ENCODE results near the gene LCP2. TPM values are rescaled to one million over a fixed set of nuclear protein-coding genes. Genes with fewer than 3 reads are reported as not detected.
"Not testable (repeated sequence)": the region's sequence is repeated elsewhere in the genome, so short reads cannot be mapped to it uniquely, and the experiment has no call there.

LCP2 gene
- total and polyA plus RNA-seq, 10 of the 15 experiments (the other 5 are each of a cell fraction or from before 2014, with no cell fraction given) = 8.0 to 50.5 (median 20.6) TPM

GRCh38 chr5:170246126-170246870 is 51.3 kb downstream of the LCP2 start (continued):
- TF ChIP-seq BCL3 (IDR thresholded peaks at IDR 0.05; ENCODE audit: borderline replicate concordance, insufficient read depth, low read depth, low read length, poor library complexity, severe bottlenecking) (no peak), PAX8 (IDR thresholded peaks at IDR 0.05) (no peak), SIX5 (IDR thresholded peaks at IDR 0.05; ENCODE audit: low read depth, low read length, severe bottlenecking) (no peak)

DNA sequence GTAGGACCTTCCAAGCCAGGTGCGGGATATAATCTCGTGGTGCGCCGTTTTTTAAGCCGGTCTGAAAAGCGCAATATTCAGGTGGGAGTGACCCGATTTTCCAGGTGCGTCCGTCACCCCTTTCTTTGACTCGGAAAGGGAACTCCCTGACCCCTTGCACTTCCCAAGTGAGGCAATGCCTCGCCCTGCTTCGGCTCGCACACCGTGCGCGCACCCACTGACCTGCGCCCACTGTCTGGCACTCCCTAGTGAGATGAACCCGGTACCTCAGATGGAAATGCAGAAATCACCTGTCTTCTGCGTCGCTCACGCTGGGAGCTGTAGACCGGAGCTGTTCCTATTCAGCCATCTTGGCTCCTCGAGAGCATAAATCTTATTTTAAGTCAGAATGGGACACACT is 52.1 kb downstream of the LCP2 start:
- SMC1A ChIA-PET (ENCODE audit: uncharacterized antibody, unreplicated experiment); H3K4me2 ChIP-seq (ENCODE audit: control insufficient read depth, insufficient read depth); H2AFZ ChIP-seq (ENCODE audit: control insufficient read depth, low read depth, low read length); ATAC-seq; in situ Hi-C loops (cut with MboI); DNase-seq (ENCODE audit: low read depth, low spot score); H3K27ac ChIP-seq (ENCODE audit: control insufficient read depth, insufficient read depth); H3K9me3 ChIP-seq (replicated peaks; ENCODE audit: control insufficient read depth, insufficient read depth, low read length); H3K9ac ChIP-seq (ENCODE audit: control insufficient read depth, insufficient read depth, low read length); intact Hi-C loops (cut with micrococcal nuclease; ENCODE audit: unreplicated experiment); H3K27me3 ChIP-seq (replicated peaks in 1 of 2; ENCODE audit: control insufficient read depth in 2 of 2, insufficient read depth in 2 of 2, low read length in 1 of 2); H3K4me1 ChIP-seq (ENCODE audit: control insufficient read depth, insufficient read depth, low read length); POLR2A ChIA-PET; BruUV-seq (replicated peaks); H4K20me1 ChIP-seq (ENCODE audit: control insufficient read depth, insufficient read depth); H3K4me3 ChIP-seq; FAIRE-seq; H3K79me2 ChIP-seq (ENCODE audit: control insufficient read depth, insufficient read depth, low read length); RAD21 ChIA-PET (ENCODE audit: unreplicated experiment): not testable (repeated sequence)
- peaks cover 5 to 11% of the 10 kb centered on the region in 2 experiments for H3K36me3 ChIP-seq (ENCODE audit: control insufficient read depth in 2 of 2, insufficient read depth in 2 of 2, low read length in 1 of 2)
- WGBS (ENCODE audit: insufficient coverage, insufficient replicate concordance, low lambda C conversion rate, missing lambda C conversion rate) = 94% methylated on average over 18 of the region's 23 CpGs
- CTCF ChIA-PET = interaction anchor here (2.4 kb wide), 2 partner anchors 21 to 94 kb away, joined by 9 to 15 read pairs; no protein-coding TSS in a partner anchor
